Mesendoderm (in vitro differentiated cells): ENCODE results near the gene NRIP2.

Source experiments
- DNase-seq: peaks from one replicate; pipeline ENCODE4 v3.0.0; 2013
- H2AK5ac ChIP-seq: 2 replicates; pipeline ENCODE4 v1.6.1; 2013; ENCODE audit warnings: low read length, inconsistent platforms
- H2BK120ac ChIP-seq: 2 replicates; pipeline ENCODE4 v1.6.1; 2013; ENCODE audit warnings: low read depth, mild to moderate bottlenecking, low read length, moderate library complexity, mixed read lengths
- H2BK15ac ChIP-seq: replicated peaks from 2 replicates; pipeline ENCODE4 v1.6.1; 2013; ENCODE audit warnings: low read depth, mild to moderate bottlenecking, moderate library complexity
- H2BK5ac ChIP-seq: 2 replicates; pipeline ENCODE4 v1.6.1; 2013; ENCODE audit warnings: low read length, inconsistent platforms
- H3K18ac ChIP-seq: 2 replicates; pipeline ENCODE4 v1.6.1; 2013; ENCODE audit warnings: mild to moderate bottlenecking, low read length, mixed read lengths
- H3K23ac ChIP-seq: one replicate; pipeline ENCODE4 v1.6.1; 2013; ENCODE audit warnings: low read length
- H3K27ac ChIP-seq: 2 replicates; pipeline ENCODE4 v1.5.1; 2013; ENCODE audit warnings: low read depth, mild to moderate bottlenecking, inconsistent platforms, low read length, moderate library complexity
- H3K27me3 ChIP-seq: 2 replicates; pipeline ENCODE4 v1.6.1; 2013; ENCODE audit warnings: low read length, control low read depth, mild to moderate bottlenecking, inconsistent platforms; ENCODE audit not compliant: insufficient read depth, poor library complexity
- H3K36me3 ChIP-seq: 2 replicates; pipeline ENCODE4 v1.6.1; 2013; ENCODE audit warnings: low read length, inconsistent platforms; ENCODE audit not compliant: control insufficient read depth, insufficient read depth
- H3K4ac ChIP-seq: one replicate; pipeline ENCODE4 v1.6.1; 2013; ENCODE audit warnings: low read depth, mild to moderate bottlenecking, low read length, moderate library complexity
- H3K4me1 ChIP-seq: 2 replicates; pipeline ENCODE4 v1.6.1; 2013; ENCODE audit warnings: low read depth, low read length, inconsistent platforms; ENCODE audit not compliant: control insufficient read depth
- H3K4me2 ChIP-seq: 2 replicates; pipeline ENCODE4 v1.6.1; 2013; ENCODE audit warnings: low read length
- H3K4me3 ChIP-seq: 2 replicates; pipeline ENCODE4 v1.5.1; 2013; ENCODE audit warnings: mild to moderate bottlenecking, low read length
- H3K56ac ChIP-seq: one replicate; pipeline ENCODE4 v1.6.1; 2013; ENCODE audit warnings: low read length
- H3K79me1 ChIP-seq: 2 replicates; pipeline ENCODE4 v1.6.1; 2013; ENCODE audit warnings: low read length, inconsistent platforms
- H3K79me2 ChIP-seq: 2 replicates; pipeline ENCODE4 v1.6.1; 2013; ENCODE audit warnings: mild to moderate bottlenecking, low read length; ENCODE audit not compliant: control insufficient read depth, insufficient read depth
- H3K9ac ChIP-seq: 2 replicates; pipeline ENCODE4 v1.6.1; 2013; ENCODE audit warnings: low read length, inconsistent platforms
- H4K5ac ChIP-seq: one replicate; pipeline ENCODE4 v1.6.1; 2013; ENCODE audit warnings: low read length
- H4K8ac ChIP-seq: one replicate; pipeline ENCODE4 v1.6.1; 2013; ENCODE audit warnings: low read depth, mild to moderate bottlenecking, control low read depth, low read length, moderate library complexity
- WGBS: extraction: QIAGEN DNeasy Blood & Tissue Kit; methylation state at CpG from one replicate; pipeline ENCODE4 v1.1.7; 2013; ENCODE audit warnings: low lambda C conversion rate, missing lambda C conversion rate; ENCODE audit not compliant: insufficient coverage; ENCODE audit errors: extremely low coverage; 5-methylcytosine and 5-hydroxymethylcytosine counted together

NRIP2 gene

GRCh38 chr12:2824541-2824940 lies 10.3 kb downstream of the NRIP2 start:
- no peak overlapping the region for H3K4me3 ChIP-seq

GRCh38 chr12:2823483-2823882 lies 11.4 kb downstream of the NRIP2 start:
- H3K4me2 ChIP-seq, result no peak overlapping the region
- H3K79me2 ChIP-seq, result no peaks in the 10 kb centered on the region

More at GRCh38 chr12:2824541-2824940, 10.3 kb downstream of the NRIP2 start:
- H3K18ac ChIP-seq, result no peak overlapping the region
- no peak overlapping the region for H3K23ac ChIP-seq
- DNase-seq, result no peak
- no peak overlapping the region for H4K8ac ChIP-seq
- no peaks in the 10 kb centered on the region for H3K79me1 ChIP-seq
- H2BK5ac ChIP-seq, result no peak overlapping the region
- no peak overlapping the region for H2BK120ac ChIP-seq
- peaks cover 11% of the 10 kb centered on the region for H3K36me3 ChIP-seq
- H4K5ac ChIP-seq, result no peak overlapping the region
- H3K27me3 ChIP-seq, result no peaks in the 10 kb centered on the region
- no CpG with 5 or more reads among the region's 6 CpGs for WGBS
- H3K9ac ChIP-seq, result no peak overlapping the region
- no peak overlapping the region for H2AK5ac ChIP-seq
- no peak overlapping the region for H2BK15ac ChIP-seq
- no peak overlapping the region for H3K4me2 ChIP-seq
- H3K79me2 ChIP-seq, result no peaks in the 10 kb centered on the region
- no peak overlapping the region for H3K56ac ChIP-seq
- no peak overlapping the region for H3K4ac ChIP-seq
- H3K27ac ChIP-seq, result no peak overlapping the region
- no peaks in the 10 kb centered on the region for H3K4me1 ChIP-seq

GRCh38 chr12:2820432-2820831 lies 14.4 kb downstream of the NRIP2 start:
- Histone ChIP-seq H3K18ac (no peak overlapping the region), H2AK5ac (no peak overlapping the region)
- WGBS, result no CpG with 5 or more reads among the region's 9 CpGs

More at GRCh38 chr12:2823483-2823882, 11.4 kb downstream of the NRIP2 start:
- Histone ChIP-seq H3K56ac (no peak overlapping the region), H3K4me1 (no peaks in the 10 kb centered on the region), H4K5ac (no peak overlapping the region), H3K27me3 (no peaks in the 10 kb centered on the region), H3K27ac (no peak overlapping the region), H3K18ac (no peak overlapping the region), H3K36me3 (peaks cover 11% of the 10 kb centered on the region), H3K79me1 (no peaks in the 10 kb centered on the region), H3K9ac (no peak overlapping the region), H2BK5ac (no peak overlapping the region), H2AK5ac (no peak overlapping the region), H3K23ac (no peak overlapping the region), H4K8ac (no peak overlapping the region), H2BK15ac (no peak overlapping the region), H2BK120ac (no peak overlapping the region), H3K4ac (no peak overlapping the region), H3K4me3 (no peak overlapping the region)
- no CpG with 5 or more reads among the region's 7 CpGs for WGBS
- no peak for DNase-seq

GRCh38 chr12:2819810-2820209 lies 15.0 kb downstream of the NRIP2 start:
- H2BK15ac ChIP-seq, result no peak overlapping the region
- H4K5ac ChIP-seq, result no peak overlapping the region
- no peak overlapping the region for H3K4me2 ChIP-seq
- H3K56ac ChIP-seq, result no peak overlapping the region
- no peak overlapping the region for H3K9ac ChIP-seq
- no peak overlapping the region for H2AK5ac ChIP-seq
- H2BK5ac ChIP-seq, result no peak overlapping the region
- H3K23ac ChIP-seq, result no peak overlapping the region
- WGBS, result no CpG with 5 or more reads among the region's 15 CpGs
- peaks cover 9% of the 10 kb centered on the region for H3K36me3 ChIP-seq
- DNase-seq, result no peak
- H4K8ac ChIP-seq, result no peak overlapping the region
- H3K27ac ChIP-seq, result no peak overlapping the region
- H3K18ac ChIP-seq, result no peak overlapping the region
- H3K4me3 ChIP-seq, result no peak overlapping the region
- no peaks in the 10 kb centered on the region for H3K27me3 ChIP-seq
- no peak overlapping the region for H3K4ac ChIP-seq
- no peak overlapping the region for H2BK120ac ChIP-seq
- no peaks in the 10 kb centered on the region for H3K4me1 ChIP-seq
- peaks cover 6% of the 10 kb centered on the region for H3K79me2 ChIP-seq
- H3K79me1 ChIP-seq, result peaks cover 2% of the 10 kb centered on the region

More at GRCh38 chr12:2820432-2820831, 14.4 kb downstream of the NRIP2 start:
- Histone ChIP-seq H2BK120ac (no peak overlapping the region), H3K79me1 (peaks cover 2% of the 10 kb centered on the region), H3K79me2 (peaks cover 3% of the 10 kb centered on the region), H2BK5ac (no peak overlapping the region), H3K56ac (no peak overlapping the region), H3K36me3 (peaks cover 9% of the 10 kb centered on the region), H3K4me1 (no peaks in the 10 kb centered on the region), H3K9ac (no peak overlapping the region), H3K27ac (no peak overlapping the region), H4K8ac (no peak overlapping the region), H3K23ac (no peak overlapping the region), H3K4me3 (no peak overlapping the region), H3K4ac (no peak overlapping the region), H3K27me3 (no peaks in the 10 kb centered on the region), H3K4me2 (no peak overlapping the region), H4K5ac (no peak overlapping the region), H2BK15ac (no peak overlapping the region)
- DNase-seq, result no peak

GRCh38 chr12:2813214-2814185 lies 21.3 kb downstream of the NRIP2 start:
- Histone ChIP-seq H3K4me2 (peak overlapping the region; percentile 58), H2BK15ac (no peak overlapping the region), H3K4me3 (peak overlapping the region; percentile 20), H2BK120ac (no peak overlapping the region), H2BK5ac (no peak overlapping the region), H3K9ac (peak overlapping the region; percentile 95), H4K8ac (no peak overlapping the region), H3K27ac (peak overlapping the region; percentile 40), H3K27me3 (no peaks in the 10 kb centered on the region), H3K18ac (no peak overlapping the region), H2AK5ac (no peak overlapping the region), H3K79me1 (peaks cover 2% of the 10 kb centered on the region), H3K56ac (peak overlapping the region; percentile 83), H4K5ac (no peak overlapping the region), H3K36me3 (no peaks in the 10 kb centered on the region), H3K4ac (no peak overlapping the region), H3K79me2 (peaks cover 11% of the 10 kb centered on the region), H3K23ac (no peak overlapping the region), H3K4me1 (no peaks in the 10 kb centered on the region)
- peak; percentile 85 for DNase-seq
- no CpG with 5 or more reads among the region's 10 CpGs for WGBS
